K562 (cell line): ENCODE results near the gene CAMK2A. TPM values are rescaled to one million over a fixed set of nuclear protein-coding genes. Genes with fewer than 3 reads are reported as not detected.

Source experiments
- ATAC-seq: fragments of 200-7000 bp; cut with Tn5 transposase; 3 replicates; pipeline ENCODE4 v1.9.1; 2020; ENCODE audit warnings: moderate library complexity
- BruUV-seq: library from RNA; stranded (reverse); fragments of 400-500 nt; replicated peaks from 2 replicates; lab custom pipeline; 2021; lab: Mats Ljungman, UMichigan
- CTCF ChIA-PET: fragments of 300-600 bp; formaldehyde crosslinking; extraction: SDS; loops from one replicate; lab custom pipeline; 2021; ENCODE audit warnings: low intra/inter-chr PET ratio; lab: Yijun Ruan, JAX
- POLR2A ChIA-PET: fragments of 300-600, 350-650 bp; sonication (Branson Sonifier 250); formaldehyde crosslinking; extraction: SDS; loops from one replicate; lab custom pipeline; 2021; ENCODE audit warnings: antibody characterized with exemption, inconsistent platforms; lab: Yijun Ruan, JAX
- DNase-seq, 4 experiments: peaks; one replicate each; pipeline versions ENCODE4 v3.0.0 to v3.0.0-alpha.2; 2011 to 2018; ENCODE audit warnings: low spot score in 3 of 4, mixed read lengths in 3 of 4; ENCODE audit errors: extremely low read depth in 1 of 4
- FAIRE-seq: peaks from 2 replicates; lab custom pipeline; 2011; peaks lifted over from hg19 to GRCh38; lab: Jason Lieb, UNC
- H2AFZ ChIP-seq: 2 replicates; pipeline ENCODE4 v1.6.0; 2011; ENCODE audit warnings: low read depth, low read length, control low read depth, inconsistent platforms
- H3K27ac ChIP-seq: fragments of 200-600 bp; 3 replicates; pipeline ENCODE4 v1.8.0; 2011; ENCODE audit warnings: low read depth, mild to moderate bottlenecking, control low read depth, inconsistent platforms, low read length, moderate library complexity, mixed read lengths; ENCODE audit errors: extremely low read depth
- H3K27me3 ChIP-seq, 2 experiments: fragments of 300-600 bp in 1 of 2; 2 replicates in 1 of 2; 3 replicates in 1 of 2; pipeline versions ENCODE4 v1.6.0 to v1.8.0; 2011; ENCODE audit warnings: inconsistent platforms in 2 of 2, low read length in 2 of 2, mild to moderate bottlenecking in 1 of 2, mixed read lengths in 1 of 2, moderate library complexity in 1 of 2; ENCODE audit not compliant: control insufficient read depth in 2 of 2, insufficient read depth in 2 of 2
- H3K36me3 ChIP-seq: fragments of 300-600 bp; 3 replicates; pipeline ENCODE4 v1.8.0; 2011; ENCODE audit warnings: mild to moderate bottlenecking, low read length, inconsistent platforms; ENCODE audit not compliant: control insufficient read depth, insufficient read depth
- H3K4me1 ChIP-seq, 2 experiments: fragments of 200-600 bp in 1 of 2; replicated peaks in 1 of 2; 2 replicates in 1 of 2; 3 replicates in 1 of 2; pipeline versions ENCODE4 v1.5.1 to v1.8.0; 2011; ENCODE audit warnings: inconsistent platforms in 2 of 2, low read length in 2 of 2, mild to moderate bottlenecking in 1 of 2, mixed read lengths in 1 of 2, moderate library complexity in 1 of 2; ENCODE audit not compliant: control insufficient read depth in 2 of 2, insufficient read depth in 2 of 2
- H3K4me2 ChIP-seq: 2 replicates; pipeline ENCODE4 v1.6.1; 2011; ENCODE audit warnings: low read length, control low read depth, inconsistent platforms, mixed read lengths; ENCODE audit not compliant: insufficient read depth
- H3K4me3 ChIP-seq: fragments of 200-600 bp; sonication (generic), shearing (Covaris generic); 2 replicates; pipeline ENCODE4 v1.5.1; 2016; ENCODE audit warnings: control low read depth, inconsistent platforms
- H3K79me2 ChIP-seq: fragments of 200-600 bp; 3 replicates; pipeline ENCODE4 v1.8.0; 2011; ENCODE audit warnings: low read length, inconsistent platforms; ENCODE audit not compliant: control insufficient read depth, insufficient read depth
- H3K9ac ChIP-seq, 2 experiments: 2 replicates each; pipeline versions ENCODE4 v1.6.0 to v1.6.1; 2011; ENCODE audit warnings: low read depth in 2 of 2, low read length in 2 of 2, control low read depth in 1 of 2, inconsistent platforms in 1 of 2, mild to moderate bottlenecking in 1 of 2, mixed read lengths in 1 of 2; ENCODE audit not compliant: insufficient read depth in 1 of 2
- H3K9me1 ChIP-seq: one replicate; pipeline ENCODE4 v1.6.0; 2011; ENCODE audit warnings: inconsistent platforms, mild to moderate bottlenecking, low read length, moderate library complexity; ENCODE audit not compliant: control insufficient read depth, insufficient read depth
- H3K9me3 ChIP-seq: replicated peaks from 2 replicates; pipeline ENCODE4 v1.5.1; 2011; ENCODE audit warnings: low read depth, low read length, inconsistent platforms; ENCODE audit not compliant: control insufficient read depth, insufficient read depth
- H4K20me1 ChIP-seq: replicated peaks from 2 replicates; pipeline ENCODE4 v1.6.1; 2011; ENCODE audit warnings: low read length, inconsistent platforms, mixed read lengths; ENCODE audit not compliant: control insufficient read depth, insufficient read depth
- DDX20 ChIP-seq: fragments of 450-650 bp; IDR thresholded peaks from 2 replicates; pipeline ENCODE4 v1.6.1; 2016; ENCODE audit warnings: missing genetic modification characterization, low read depth, mild to moderate bottlenecking, missing compliant biosample characterization, moderate library complexity
- GMEB1 ChIP-seq: fragments of 250-450 bp; sonication (Bioruptor Pico); IDR thresholded peaks from 2 replicates; pipeline ENCODE4 v1.4.0; 2020; ENCODE audit warnings: mild to moderate bottlenecking
- MAFG ChIP-seq: fragments of 450-650 bp; conservative IDR thresholded peaks from 2 replicates; pipeline ENCODE4 v1.6.1; 2016; ENCODE audit warnings: missing genetic modification characterization, missing compliant biosample characterization
- ZKSCAN1 ChIP-seq: fragments of 150-350 bp; IDR thresholded peaks from 2 replicates; pipeline ENCODE4 v1.6.1; 2016; ENCODE audit warnings: low read depth, low read length
- ZNF174 ChIP-seq: fragments of 250-450 bp; sonication (Bioruptor Pico); IDR thresholded peaks from 2 replicates; pipeline ENCODE4 v1.4.0; 2020; ENCODE audit warnings: mild to moderate bottlenecking
- ZNF444 ChIP-seq: fragments of 250-450 bp; sonication (Bioruptor Pico); IDR thresholded peaks from 2 replicates; pipeline ENCODE4 v1.4.0; 2020; ENCODE audit warnings: mild to moderate bottlenecking, moderate library complexity
- WGBS: fragments of 100-300 bp; shearing (Covaris generic); methylation state at CpG from one replicate; pipeline ENCODE4 v1.1.6; 2016; ENCODE audit warnings: low coverage, mixed read lengths; ENCODE audit not compliant: insufficient coverage; ENCODE audit errors: missing lambda C conversion rate; 5-methylcytosine and 5-hydroxymethylcytosine counted together
- in situ Hi-C: fragments of 300-500 bp; cut with MboI; formaldehyde crosslinking; loops from 4 replicates; pipeline ENCODE4 v1.15.0; 2018; ENCODE audit warnings: inconsistent platforms, mixed read lengths
- intact Hi-C: fragments of 100-400 bp; cut with micrococcal nuclease; formaldehyde crosslinking; loops from 2 replicates; pipeline ENCODE4 v1.14.2; 2022
- polyA plus RNA-seq, 8 experiments: library from polyadenylated mRNA; depleted of rRNA in 4 of 8; stranded (reverse) in 5 of 8; unstranded in 3 of 8; fragments of >200 nt; fragmentation: Nextera tagmentation in 2 of 8; fragmentation: Illumina TruSeq in 1 of 8; extraction: Ambion mirVana in 2 of 8; extraction: Trizol in 1 of 8; gene quantifications; 2 replicates each; pipeline versions ENCODE4 v1.2.1 to v1.2.3, GENCODE V29; 2011 to 2014; ENCODE audit warnings: inconsistent platforms in 1 of 8, missing spikeins in 1 of 8
- total RNA-seq, 7 experiments: library from RNA; depleted of rRNA in 6 of 7; stranded (reverse); fragments of >200 nt in 6 of 7; fragmentation: Illumina TruSeq in 2 of 7; extraction: Trizol in 2 of 7; gene quantifications; 2 replicates each; pipeline versions ENCODE4 v1.2.1 to v1.2.3, GENCODE V29; 2011 to 2021; ENCODE audit warnings: low replicate concordance in 1 of 7
- TF ChIP-seq, protein P1 (sequence below): fragments of 450-650 bp; IDR thresholded peaks from 2 replicates; pipeline ENCODE4 v1.6.1; 2016

The CAMK2A gene
- total and polyA plus RNA-seq, 9 of the 15 experiments (the other 6 are each of a cell fraction or from before 2014, with no cell fraction given), result 0.01 to 0.18 (median 0.04) TPM; not detected in 6

- 0 out of 2 replicates have a peak, but pooled peaks cover 7% of the 10 kb centered on the region for H4K20me1 ChIP-seq
- H3K4me1 ChIP-seq, result peaks cover 0 to 7% of the 10 kb centered on the region in 2 experiments; a peak in 1 of 5 replicates
- no peak for ATAC-seq
- H2AFZ ChIP-seq, result no peak overlapping the region
- BruUV-seq, result no TSS peak
- no peak overlapping the region for H3K9ac ChIP-seq
- WGBS, result 0% methylated on average over 3 of the region's 3 CpGs
- intact Hi-C loops, result no loop called here
- no peak overlapping the region for H3K4me3 ChIP-seq
- H3K27ac ChIP-seq, result no peak overlapping the region
- no peak for FAIRE-seq
- ChIA-PET POLR2A (interaction anchor here (1.0 to 1.4 kb wide), 3 partner anchors 9 to 122 kb away, joined by 3 to 6 read pairs (median 3); no protein-coding TSS in a partner anchor), CTCF (no interaction called here)
- no peaks in the 10 kb centered on the region for H3K9me3 ChIP-seq
- no peak for DNase-seq
- H3K9me1 ChIP-seq, result no peaks in the 10 kb centered on the region
- in situ Hi-C loops, result no loop called here
- TF ChIP-seq ZKSCAN1 (0 out of 2 replicates have a peak, but pooled peaks have one; percentile 40), MAFG (tag) (no peak)
- TF ChIP-seq, all 486 proteins: peak for 1
- H3K79me2 ChIP-seq, result no peaks in the 10 kb centered on the region
- H3K4me2 ChIP-seq, result no peak overlapping the region
- H3K27me3 ChIP-seq, result peaks cover 40 to 83% of the 10 kb centered on the region in 2 experiments; a peak in 4 of 5 replicates
- H3K36me3 ChIP-seq, result no peaks in the 10 kb centered on the region
Observed at GRCh38 chr5:150189326-150189725, 100.2 kb downstream of the CAMK2A start.

GRCh38 chr5:150188146-150188842, 101.3 kb downstream of the CAMK2A start:
- Histone ChIP-seq H3K4me3 (no peak overlapping the region), H3K36me3 (no peaks in the 10 kb centered on the region), H3K9me1 (no peaks in the 10 kb centered on the region), H2AFZ (no peak overlapping the region), H3K79me2 (no peaks in the 10 kb centered on the region), H3K4me2 (no peak overlapping the region), H4K20me1 (0 out of 2 replicates have a peak, but pooled peaks cover 7% of the 10 kb centered on the region), H3K27me3 (peaks cover 36 to 83% of the 10 kb centered on the region in 2 experiments; a peak in 3 of 5 replicates), H3K9ac (no peak overlapping the region), H3K27ac (no peak overlapping the region), H3K9me3 (no peaks in the 10 kb centered on the region), H3K4me1 (peaks cover 0 to 10% of the 10 kb centered on the region in 2 experiments; a peak in 1 of 5 replicates)
- FAIRE-seq, result no peak
- TF ChIP-seq ZNF444, result no peak
- TF ChIP-seq, protein P1, sequence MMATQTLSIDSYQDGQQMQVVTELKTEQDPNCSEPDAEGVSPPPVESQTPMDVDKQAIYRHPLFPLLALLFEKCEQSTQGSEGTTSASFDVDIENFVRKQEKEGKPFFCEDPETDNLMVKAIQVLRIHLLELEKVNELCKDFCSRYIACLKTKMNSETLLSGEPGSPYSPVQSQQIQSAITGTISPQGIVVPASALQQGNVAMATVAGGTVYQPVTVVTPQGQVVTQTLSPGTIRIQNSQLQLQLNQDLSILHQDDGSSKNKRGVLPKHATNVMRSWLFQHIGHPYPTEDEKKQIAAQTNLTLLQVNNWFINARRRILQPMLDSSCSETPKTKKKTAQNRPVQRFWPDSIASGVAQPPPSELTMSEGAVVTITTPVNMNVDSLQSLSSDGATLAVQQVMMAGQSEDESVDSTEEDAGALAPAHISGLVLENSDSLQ, result no peak
- TF ChIP-seq DDX20, result no peak
- no peak for TF ChIP-seq GMEB1
- TF ChIP-seq ZNF174 (CRISPR knock-in tag), result no peak
- CTCF ChIA-PET, result no interaction called here
- intact Hi-C loops, result no loop called here
- no TSS peak for BruUV-seq
- no peak for ATAC-seq
- in situ Hi-C loops, result no loop called here
- DNase-seq, result no peak
- POLR2A ChIA-PET, result interaction anchor here (0.8 to 1.5 kb wide), 4 partner anchors 9 to 162 kb away, joined by 3 to 6 read pairs (median 3); no protein-coding TSS in a partner anchor
- 0% methylated on average over 3 of the region's 3 CpGs for WGBS
